ENCODE measurements around the gene GLRX3. TPM values are rescaled to one million over a fixed set of nuclear protein-coding genes. Genes with fewer than 3 reads are reported as not detected.

The GLRX3 gene
- total and polyA plus RNA-seq, 12 donors: 34.1 to 130 (median 65.5) TPM

- Histone ChIP-seq H3K27ac (no peak overlapping the region), H3K27me3 (no peaks in the 10 kb centered on the region), H3K4me3 (no peak overlapping the region), H3K4me1 (no peaks in the 10 kb centered on the region), H3K9me3 (no peaks in the 10 kb centered on the region), H3K36me3 (no peaks in the 10 kb centered on the region)
- TF ChIP-seq, protein P1, sequence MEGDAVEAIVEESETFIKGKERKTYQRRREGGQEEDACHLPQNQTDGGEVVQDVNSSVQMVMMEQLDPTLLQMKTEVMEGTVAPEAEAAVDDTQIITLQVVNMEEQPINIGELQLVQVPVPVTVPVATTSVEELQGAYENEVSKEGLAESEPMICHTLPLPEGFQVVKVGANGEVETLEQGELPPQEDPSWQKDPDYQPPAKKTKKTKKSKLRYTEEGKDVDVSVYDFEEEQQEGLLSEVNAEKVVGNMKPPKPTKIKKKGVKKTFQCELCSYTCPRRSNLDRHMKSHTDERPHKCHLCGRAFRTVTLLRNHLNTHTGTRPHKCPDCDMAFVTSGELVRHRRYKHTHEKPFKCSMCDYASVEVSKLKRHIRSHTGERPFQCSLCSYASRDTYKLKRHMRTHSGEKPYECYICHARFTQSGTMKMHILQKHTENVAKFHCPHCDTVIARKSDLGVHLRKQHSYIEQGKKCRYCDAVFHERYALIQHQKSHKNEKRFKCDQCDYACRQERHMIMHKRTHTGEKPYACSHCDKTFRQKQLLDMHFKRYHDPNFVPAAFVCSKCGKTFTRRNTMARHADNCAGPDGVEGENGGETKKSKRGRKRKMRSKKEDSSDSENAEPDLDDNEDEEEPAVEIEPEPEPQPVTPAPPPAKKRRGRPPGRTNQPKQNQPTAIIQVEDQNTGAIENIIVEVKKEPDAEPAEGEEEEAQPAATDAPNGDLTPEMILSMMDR (IDR thresholded peaks at IDR 0.05): no peak
- intact Hi-C loops (cut with DNase I): no loop called here
- 92 to 93% methylated on average over 49 to 51 of the region's 51 CpGs for WGBS, 2 donors
- no peak for ATAC-seq
- no peak for DNase-seq
Observed at GRCh38 chr10:130213286-130214080, 77.3 kb downstream of the GLRX3 start.

- H3K27me3 ChIP-seq: no peaks in the 10 kb centered on the region
- no peaks in the 10 kb centered on the region for H3K36me3 ChIP-seq
- H3K27ac ChIP-seq: no peak overlapping the region
- H3K4me3 ChIP-seq: no peak overlapping the region
- TF ChIP-seq, protein P1 (IDR thresholded peaks at IDR 0.05): no peak
- DNase-seq (no peak), ATAC-seq (no peak)
- no peaks in the 10 kb centered on the region for H3K9me3 ChIP-seq
- intact Hi-C loops (cut with DNase I): no loop called here
- no peaks in the 10 kb centered on the region for H3K4me1 ChIP-seq
- WGBS, 2 donors: 93 to 95% methylated on average over 7 of the region's 7 CpGs
Observed at GRCh38 chr10:130214431-130214830, 78.2 kb downstream of the GLRX3 start.

GRCh38 chr10:130215151-130215930, 79.2 kb downstream of the GLRX3 start:
- DNase-seq (no peak), ATAC-seq (no peak)
- no peaks in the 10 kb centered on the region for H3K36me3 ChIP-seq
- intact Hi-C loops (cut with DNase I): no loop called here
- H3K9me3 ChIP-seq: no peaks in the 10 kb centered on the region
- TF ChIP-seq, protein P1 (IDR thresholded peaks at IDR 0.05): no peak
- H3K27me3 ChIP-seq: no peaks in the 10 kb centered on the region
- no peak overlapping the region for H3K4me3 ChIP-seq
- no peaks in the 10 kb centered on the region for H3K4me1 ChIP-seq
- 76 to 78% methylated on average over 13 of the region's 13 CpGs for WGBS, 2 donors
- H3K27ac ChIP-seq: no peak overlapping the region

GRCh38 chr10:130215931-130216231, 79.7 kb downstream of the GLRX3 start:
- Histone ChIP-seq H3K4me1 (no peaks in the 10 kb centered on the region), H3K4me3 (no peak overlapping the region), H3K36me3 (no peaks in the 10 kb centered on the region), H3K27me3 (no peaks in the 10 kb centered on the region), H3K27ac (no peak overlapping the region), H3K9me3 (no peaks in the 10 kb centered on the region)
- intact Hi-C loops (cut with DNase I): no loop called here
- 75 to 81% methylated on average over 8 of the region's 8 CpGs for WGBS, 2 donors
- ATAC-seq (no peak), DNase-seq (no peak)
- TF ChIP-seq, protein P1 (IDR thresholded peaks at IDR 0.05): no peak

All from heart right ventricle (tissue), 16 donors.